H1 (cell line): ENCODE results near the gene SLC2A14. TPM values are rescaled to one million over a fixed set of nuclear protein-coding genes. Genes with fewer than 3 reads are reported as not detected.

Experiments used
- CTBP2 ChIP-seq: IDR thresholded peaks from 2 replicates; pipeline ENCODE4 v1.7.0; 2011; ENCODE audit warnings: borderline replicate concordance, mild to moderate bottlenecking, moderate library complexity, mixed read lengths, low read length; ENCODE audit not compliant: insufficient read depth, insufficient read length
- EZH2 ChIP-seq: fragments of 200-600 bp; sonication (generic); IDR thresholded peaks from 2 replicates; pipeline ENCODE4 v1.7.1; 2012; ENCODE audit warnings: low read depth, mild to moderate bottlenecking, moderate library complexity, low read length, inconsistent platforms; ENCODE audit not compliant: severe bottlenecking
- SIN3A ChIP-seq, 2 experiments: IDR thresholded peaks in 1 of 2; conservative IDR thresholded peaks in 1 of 2; 2 replicates each; pipeline ENCODE4 v1.6.1; 2011 to 2012; ENCODE audit warnings: low read length in 2 of 2, improper control_type of control experiment in 1 of 2, low read depth in 1 of 2, mild to moderate bottlenecking in 1 of 2
- polyA plus RNA-seq, 7 experiments: library from polyadenylated mRNA; depleted of rRNA in 3 of 7; stranded (reverse) in 5 of 7; unstranded in 2 of 7; fragments of >200 nt in 5 of 7; fragments of 200-250 nt in 2 of 7; gene quantifications; 1 replicate in 5 of 7; 2 replicates in 1 of 7; 4 replicates in 1 of 7; pipeline versions ENCODE4 v1.2.1 to v1.2.3, GENCODE V29; 2011 to 2013; ENCODE audit warnings: missing spikeins in 2 of 7, mixed read lengths in 2 of 7
- total RNA-seq: library from RNA; stranded (reverse); fragmentation: NEBNext Ultra II Directional; extraction: Animal tissue kit (Norgen Biotek cat#: 25700); gene quantifications from 2 replicates; pipeline ENCODE4 v1.2.1, GENCODE V29; 2021

Gene SLC2A14
- total and polyA plus RNA-seq, 2 of the 8 experiments (the other 6 are each of a cell fraction or from before 2014, with no cell fraction given): 11.1 to 19.3 TPM

- TF ChIP-seq CTBP2: no peak
- TF ChIP-seq SIN3A (conservative IDR thresholded peaks at IDR 0.05 in 1 of 2, IDR thresholded peaks at IDR 0.05 in 1 of 2; ENCODE audit: low read depth in 1 of 2, low read length in 2 of 2): no peak
- TF ChIP-seq EZH2: no peak
These were observed 38.0 kb downstream of the SLC2A14 start (continued) for GRCh38 chr12:7834701-7835100.
